AG10803 (cell line): ENCODE data around the gene CCNK.
A peak's percentile ranks its signal among the peaks of the same experiment; 100 is the strongest.

ENCODE experiments used
- DNase-seq: peaks from one replicate; pipeline ENCODE4 v3.0.0; 2010; ENCODE audit warnings: low read depth
- H3K4me3 ChIP-seq: 2 replicates; pipeline ENCODE4 v1.5.1; 2011; ENCODE audit warnings: mild to moderate bottlenecking, low read length, control low read depth
- CTCF ChIP-seq: conservative IDR thresholded peaks from 2 replicates; pipeline ENCODE4 v1.5.1; 2011; ENCODE audit warnings: mild to moderate bottlenecking, low read length, control low read depth, inconsistent platforms

Gene CCNK

GRCh38 chr14:99454246-99454645 is 27.0 kb upstream of the CCNK start:
- H3K4me3 ChIP-seq = no peak overlapping the region
- no peak for TF ChIP-seq CTCF
- no peak for DNase-seq

- no peak overlapping the region for H3K4me3 ChIP-seq
- peak; percentile 70 for DNase-seq
- no peak for TF ChIP-seq CTCF
Observed at GRCh38 chr14:99459481-99460100, 21.6 kb upstream of the CCNK start.

- no peak overlapping the region for H3K4me3 ChIP-seq
- no peak for TF ChIP-seq CTCF
- DNase-seq = no peak
Observed at GRCh38 chr14:99460793-99461192, 20.4 kb upstream of the CCNK start.

GRCh38 chr14:99461411-99462085 is 19.7 kb upstream of the CCNK start:
- no peak for TF ChIP-seq CTCF
- DNase-seq = no peak
- H3K4me3 ChIP-seq = no peak overlapping the region

GRCh38 chr14:99462210-99462609 is 19.0 kb upstream of the CCNK start:
- TF ChIP-seq CTCF = no peak
- no peak overlapping the region for H3K4me3 ChIP-seq
- DNase-seq = no peak

GRCh38 chr14:99463974-99464373 is 17.2 kb upstream of the CCNK start:
- H3K4me3 ChIP-seq = no peak overlapping the region
- no peak for TF ChIP-seq CTCF

GRCh38 chr14:99465288-99465687 is 15.9 kb upstream of the CCNK start:
- no peak overlapping the region for H3K4me3 ChIP-seq
- no peak for DNase-seq
- TF ChIP-seq CTCF = no peak

More at GRCh38 chr14:99463974-99464373, 17.2 kb upstream of the CCNK start:
- DNase-seq = no peak
